ENCODE results near the gene LTBP1. TPM values are rescaled to one million over a fixed set of nuclear protein-coding genes. Genes with fewer than 3 reads are reported as not detected.

LTBP1 gene
- total and polyA plus RNA-seq, 2 donors (not counting 1 experiment from before 2014, with no cell fraction given): 0.69 TPM; not detected in 1

DNA sequence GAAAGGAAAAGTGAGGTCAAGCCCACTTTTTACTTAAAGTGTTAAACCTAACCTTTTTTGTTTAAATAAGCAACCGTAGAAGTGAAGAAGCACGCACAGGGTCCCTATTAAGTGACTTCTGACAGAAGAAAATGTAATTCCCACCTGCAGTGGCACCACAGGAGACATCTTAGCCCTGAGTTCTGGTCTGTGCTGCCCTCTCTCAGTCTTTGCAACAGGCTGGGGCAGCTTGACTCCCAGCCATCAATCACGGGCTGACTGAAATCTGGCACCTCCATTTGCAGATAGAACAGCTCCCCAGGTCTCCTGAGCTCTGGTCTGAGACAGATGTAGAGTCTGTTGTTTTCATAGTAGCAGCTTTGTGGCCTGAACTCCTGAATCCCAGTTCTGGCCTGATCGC is 170.0 kb downstream of the LTBP1 start:
- Mint-ChIP-seq H3K4me3 (no peak overlapping the region), H3K9me3 (ENCODE audit: insufficient read depth) (peaks cover 2% of the 10 kb centered on the region), H3K27me3 (peaks cover 9% of the 10 kb centered on the region), H3K4me1 (no peaks in the 10 kb centered on the region), H3K27ac (no peak overlapping the region)
- DNase-seq: no peak
- H3K27ac ChIP-seq (ENCODE audit: low read length in 2 of 2): no peak overlapping the region
- no peaks in the 10 kb centered on the region for H4K20me1 ChIP-seq (ENCODE audit: control insufficient read depth, insufficient read depth, low read length, poor library complexity, severe bottlenecking)
- ATAC-seq (ENCODE audit: low read depth): no peak
- no peaks in the 10 kb centered on the region for H3K27me3 ChIP-seq (replicated peaks in 1 of 4; ENCODE audit: control extremely low read depth in 1 of 4, control insufficient read depth in 3 of 4, insufficient read depth in 4 of 4, low read length in 3 of 4)
- no peak overlapping the region for H3K4me2 ChIP-seq (replicated peaks; ENCODE audit: low read depth, low read length, poor library complexity, severe bottlenecking)
- no peaks in the 10 kb centered on the region for H3K36me3 ChIP-seq (replicated peaks in 1 of 2; ENCODE audit: control extremely low read depth in 1 of 2, control insufficient read depth in 1 of 2, extremely low read depth in 1 of 2, insufficient read depth in 2 of 2, low read length in 1 of 2)
- TF ChIP-seq, protein P1, sequence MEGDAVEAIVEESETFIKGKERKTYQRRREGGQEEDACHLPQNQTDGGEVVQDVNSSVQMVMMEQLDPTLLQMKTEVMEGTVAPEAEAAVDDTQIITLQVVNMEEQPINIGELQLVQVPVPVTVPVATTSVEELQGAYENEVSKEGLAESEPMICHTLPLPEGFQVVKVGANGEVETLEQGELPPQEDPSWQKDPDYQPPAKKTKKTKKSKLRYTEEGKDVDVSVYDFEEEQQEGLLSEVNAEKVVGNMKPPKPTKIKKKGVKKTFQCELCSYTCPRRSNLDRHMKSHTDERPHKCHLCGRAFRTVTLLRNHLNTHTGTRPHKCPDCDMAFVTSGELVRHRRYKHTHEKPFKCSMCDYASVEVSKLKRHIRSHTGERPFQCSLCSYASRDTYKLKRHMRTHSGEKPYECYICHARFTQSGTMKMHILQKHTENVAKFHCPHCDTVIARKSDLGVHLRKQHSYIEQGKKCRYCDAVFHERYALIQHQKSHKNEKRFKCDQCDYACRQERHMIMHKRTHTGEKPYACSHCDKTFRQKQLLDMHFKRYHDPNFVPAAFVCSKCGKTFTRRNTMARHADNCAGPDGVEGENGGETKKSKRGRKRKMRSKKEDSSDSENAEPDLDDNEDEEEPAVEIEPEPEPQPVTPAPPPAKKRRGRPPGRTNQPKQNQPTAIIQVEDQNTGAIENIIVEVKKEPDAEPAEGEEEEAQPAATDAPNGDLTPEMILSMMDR (IDR thresholded peaks at IDR 0.05): no peak
- no peak for TF ChIP-seq EZH2 (IDR thresholded peaks at IDR 0.05; ENCODE audit: borderline replicate concordance, insufficient read depth, low read depth, low read length, poor library complexity, severe bottlenecking)
- ChIA-PET POLR2A (no interaction called here), CTCF (no interaction called here)
- no peak overlapping the region for H3K4me3 ChIP-seq (ENCODE audit: control extremely low read depth in 1 of 5, extremely low read depth in 1 of 5, insufficient read depth in 1 of 5, low read depth in 2 of 5, low read length in 4 of 5)
- H2AFZ ChIP-seq (ENCODE audit: insufficient read depth, low read depth, low read length, poor library complexity, severe bottlenecking): no peak overlapping the region
- intact Hi-C loops (cut with micrococcal nuclease): no loop called here
- WGBS (ENCODE audit: insufficient coverage): 90% methylated on average over 3 of the region's 4 CpGs
- H3K79me2 ChIP-seq (ENCODE audit: control insufficient read depth, insufficient read depth, low read length): no peaks in the 10 kb centered on the region
- no peak overlapping the region for H3K9ac ChIP-seq (ENCODE audit: low read length)
- no peaks in the 10 kb centered on the region for H3K4me1 ChIP-seq (ENCODE audit: control insufficient read depth in 2 of 2, insufficient read depth in 2 of 2, low read length in 2 of 2)
- H3K9me3 ChIP-seq (ENCODE audit: control extremely low read depth in 1 of 3, control insufficient read depth in 2 of 3, insufficient read depth in 1 of 3, low read length in 2 of 3): no peaks in the 10 kb centered on the region

DNA sequence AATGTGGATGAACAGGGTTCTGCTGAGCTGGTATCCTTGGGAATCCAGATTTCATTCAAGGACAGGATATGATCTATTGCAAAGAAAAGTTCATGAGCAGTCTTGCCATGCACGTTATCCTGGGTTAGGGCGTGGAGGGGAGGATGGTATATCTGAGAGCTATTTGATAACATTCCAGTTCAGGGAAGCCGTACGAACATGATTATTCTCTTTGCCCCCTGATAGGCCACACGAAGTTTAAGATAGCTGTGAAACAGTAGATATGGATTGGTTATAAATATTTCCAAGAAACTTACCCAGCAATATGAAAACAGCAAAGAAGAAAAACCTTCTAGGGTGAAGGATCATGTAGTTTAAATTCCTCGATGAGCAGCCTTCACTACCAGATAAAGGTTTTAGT is 171.9 kb downstream of the LTBP1 start:
- POLR2A ChIA-PET: no interaction called here
- no peaks in the 10 kb centered on the region for H3K4me1 Mint-ChIP-seq
- H3K9me3 Mint-ChIP-seq (ENCODE audit: insufficient read depth): peaks cover 2% of the 10 kb centered on the region
- no peak overlapping the region for H3K4me3 Mint-ChIP-seq
- no peaks in the 10 kb centered on the region for H3K9me3 ChIP-seq (ENCODE audit: control extremely low read depth in 1 of 3, control insufficient read depth in 2 of 3, insufficient read depth in 1 of 3, low read length in 2 of 3)
- H3K27ac Mint-ChIP-seq: no peak overlapping the region
- peaks cover 5% of the 10 kb centered on the region for H3K27me3 Mint-ChIP-seq
- intact Hi-C loops (cut with micrococcal nuclease): no loop called here
- no peak overlapping the region for H3K27ac ChIP-seq (ENCODE audit: low read length in 2 of 2)
- DNase-seq: no peak
- ATAC-seq (ENCODE audit: low read depth): no peak
- no peaks in the 10 kb centered on the region for H3K79me2 ChIP-seq (ENCODE audit: control insufficient read depth, insufficient read depth, low read length)
- H3K4me1 ChIP-seq (ENCODE audit: control insufficient read depth in 2 of 2, insufficient read depth in 2 of 2, low read length in 2 of 2): no peaks in the 10 kb centered on the region
- no peaks in the 10 kb centered on the region for H3K36me3 ChIP-seq (replicated peaks in 1 of 2; ENCODE audit: control extremely low read depth in 1 of 2, control insufficient read depth in 1 of 2, extremely low read depth in 1 of 2, insufficient read depth in 2 of 2, low read length in 1 of 2)
- no peak overlapping the region for H3K4me3 ChIP-seq (ENCODE audit: control extremely low read depth in 1 of 5, extremely low read depth in 1 of 5, insufficient read depth in 1 of 5, low read depth in 2 of 5, low read length in 4 of 5)
- H3K27me3 ChIP-seq (replicated peaks in 1 of 4; ENCODE audit: control extremely low read depth in 1 of 4, control insufficient read depth in 3 of 4, insufficient read depth in 4 of 4, low read length in 3 of 4): no peaks in the 10 kb centered on the region
- 92% methylated on average over 2 of the region's 6 CpGs for WGBS (ENCODE audit: insufficient coverage)
- CTCF ChIA-PET: no interaction called here
- no peak overlapping the region for H3K4me2 ChIP-seq (replicated peaks; ENCODE audit: low read depth, low read length, poor library complexity, severe bottlenecking)
- no peak overlapping the region for H2AFZ ChIP-seq (ENCODE audit: insufficient read depth, low read depth, low read length, poor library complexity, severe bottlenecking)
- no peak for TF ChIP-seq EZH2 (IDR thresholded peaks at IDR 0.05; ENCODE audit: borderline replicate concordance, insufficient read depth, low read depth, low read length, poor library complexity, severe bottlenecking)
- TF ChIP-seq, protein P1 (IDR thresholded peaks at IDR 0.05): no peak
- no peak overlapping the region for H3K9ac ChIP-seq (ENCODE audit: low read length)
- no peaks in the 10 kb centered on the region for H4K20me1 ChIP-seq (ENCODE audit: control insufficient read depth, insufficient read depth, low read length, poor library complexity, severe bottlenecking)
